ENCODE results near the gene TTC9B.
"Not testable (repeated sequence)": the region's sequence is repeated elsewhere in the genome, so short reads cannot be mapped to it uniquely, and the experiment has no call there.

GRCh38 chr19:40219029-40219428 is 845 bp upstream of the TTC9B start:
- not testable (repeated sequence) for TF ChIP-seq CTCF, POLR2A (IDR thresholded peaks at IDR 0.05)
